ENCODE data around the gene PTOV1. TPM values are rescaled to one million over a fixed set of nuclear protein-coding genes. Genes with fewer than 3 reads are reported as not detected.
"Not testable (repeated sequence)": the region's sequence is repeated elsewhere in the genome, so short reads cannot be mapped to it uniquely, and the experiment has no call there.

The PTOV1 gene
- polyA plus RNA-seq, 4 donors, result 71.4 to 137 (median 88.0) TPM

DNA sequence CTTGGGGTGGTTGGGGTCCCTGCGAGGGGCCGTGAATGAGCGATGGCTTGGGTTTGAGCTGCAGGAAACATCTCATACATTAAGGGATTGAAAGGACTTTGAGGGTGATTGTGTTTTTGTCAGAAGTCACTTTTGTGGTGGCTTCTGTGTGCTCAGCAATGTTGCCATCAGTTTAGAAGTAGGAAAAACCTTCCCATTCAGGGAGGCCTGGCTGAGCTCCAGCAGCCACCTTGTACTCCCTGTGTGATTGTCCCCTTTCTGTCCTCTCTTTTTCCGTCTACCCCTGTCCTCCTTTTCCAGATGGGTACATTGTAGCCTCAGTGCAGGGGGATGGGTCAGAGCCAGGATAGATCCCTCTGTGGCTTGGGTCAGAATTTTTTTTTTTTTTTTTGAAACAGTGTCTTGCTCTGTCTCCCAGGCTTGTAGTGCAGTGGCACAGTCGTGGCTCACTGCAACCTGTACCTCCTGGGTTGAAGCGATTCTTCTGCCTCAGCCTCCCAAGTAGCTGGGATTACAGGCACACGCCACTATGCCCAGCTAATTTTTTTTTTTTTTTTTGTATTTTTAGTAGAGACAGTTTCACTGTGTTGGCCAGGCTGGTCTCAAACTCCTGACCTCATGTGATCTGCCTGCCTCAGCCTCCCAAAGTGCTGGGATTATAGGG is 31.4 kb upstream of the PTOV1 start:
- H3K9me3 ChIP-seq (ENCODE audit: control insufficient read depth in 2 of 2, insufficient read depth in 1 of 2, low read depth in 1 of 2, low read length in 1 of 2); H3K27me3 ChIP-seq (ENCODE audit: control insufficient read depth in 3 of 3, insufficient read depth in 3 of 3, low read length in 3 of 3); DNase-seq; FAIRE-seq: not testable (repeated sequence)
- H3K4me3 ChIP-seq (ENCODE audit: low read depth in 1 of 3, low read length in 3 of 3), result peak overlapping the region; percentile 59 to 93 (median 69)
- H3K4me1 ChIP-seq (ENCODE audit: control insufficient read depth in 3 of 3, insufficient read depth in 2 of 3, low read depth in 1 of 3, low read length in 2 of 3), result peaks cover 4 to 23% (median 5%) of the 10 kb centered on the region in 3 donors
- H3K36me3 ChIP-seq (ENCODE audit: control insufficient read depth in 3 of 3, insufficient read depth in 2 of 3, low read depth in 1 of 3, low read length in 3 of 3), result peaks cover 0 to 37% (median 3%) of the 10 kb centered on the region in 3 donors
- H3K27ac ChIP-seq (ENCODE audit: low read depth in 1 of 3, low read length in 2 of 3), result peak overlapping the region in 1 of 3 donors; percentile 94
- WGBS, 3 donors, result 61 to 78% (median 65%) methylated on average over 7 of the region's 7 CpGs

DNA sequence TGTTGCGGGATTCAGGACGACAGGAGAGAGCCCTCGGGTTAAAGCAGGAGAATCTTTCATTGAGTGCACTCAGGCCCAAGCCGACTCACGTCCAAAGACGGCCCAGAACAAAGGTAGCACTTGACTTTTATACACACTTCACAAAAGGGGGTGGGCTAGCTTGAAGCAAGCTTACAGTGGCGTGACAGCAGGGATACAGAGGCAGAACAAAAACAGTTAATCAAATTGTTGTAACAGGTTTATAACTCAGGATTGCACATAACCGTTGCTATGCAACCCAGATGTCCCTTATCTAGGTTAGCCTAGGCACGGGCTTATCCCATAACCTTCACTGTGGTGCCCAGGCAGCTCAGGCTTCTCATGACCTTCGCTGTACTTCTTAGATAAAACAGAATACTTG is 30.8 kb upstream of the PTOV1 start:
- H3K36me3 ChIP-seq (ENCODE audit: control insufficient read depth in 3 of 3, insufficient read depth in 2 of 3, low read depth in 1 of 3, low read length in 3 of 3), result peaks cover 0 to 40% (median 3%) of the 10 kb centered on the region in 3 donors
- FAIRE-seq, result no peak
- H3K27ac ChIP-seq (ENCODE audit: low read depth in 1 of 3, low read length in 2 of 3), result peak overlapping the region in 1 of 3 donors; percentile 65
- 33 to 69% (median 40%) methylated on average over 10 of the region's 10 CpGs for WGBS, 3 donors
- peaks cover 4 to 23% (median 5%) of the 10 kb centered on the region in 3 donors for H3K4me1 ChIP-seq (ENCODE audit: control insufficient read depth in 3 of 3, insufficient read depth in 2 of 3, low read depth in 1 of 3, low read length in 2 of 3)
- no peaks in the 10 kb centered on the region for H3K27me3 ChIP-seq (ENCODE audit: control insufficient read depth in 3 of 3, insufficient read depth in 3 of 3, low read length in 3 of 3)
- DNase-seq, result peak; percentile 59 to 73
- H3K4me3 ChIP-seq (ENCODE audit: low read depth in 1 of 3, low read length in 3 of 3), result no peak overlapping the region
- H3K9me3 ChIP-seq (ENCODE audit: control insufficient read depth in 2 of 2, insufficient read depth in 1 of 2, low read depth in 1 of 2, low read length in 1 of 2), result no peaks in the 10 kb centered on the region

DNA sequence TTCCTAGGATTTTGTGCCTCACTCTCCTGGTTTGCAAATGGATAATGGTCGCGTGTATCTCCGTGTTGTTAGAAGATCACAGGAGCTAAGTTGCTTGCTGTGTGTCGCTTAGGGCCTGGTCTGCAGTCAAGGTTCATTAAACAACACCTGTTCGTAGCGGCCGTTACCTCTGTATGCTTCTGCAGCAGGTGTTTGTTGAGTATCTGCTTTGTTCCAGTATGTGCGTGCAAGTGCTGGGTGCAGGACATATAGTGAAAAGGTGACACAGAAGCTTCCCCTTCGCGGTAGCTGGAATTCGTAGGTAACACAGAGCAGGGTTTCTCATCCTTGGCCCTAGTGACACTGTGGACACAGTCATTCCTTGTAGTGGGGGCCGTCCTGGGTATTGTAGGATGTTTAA is 27.5 kb upstream of the PTOV1 start:
- H3K27me3 ChIP-seq (ENCODE audit: control insufficient read depth in 3 of 3, insufficient read depth in 3 of 3, low read length in 3 of 3), result no peaks in the 10 kb centered on the region
- H3K4me1 ChIP-seq (ENCODE audit: control insufficient read depth in 3 of 3, insufficient read depth in 2 of 3, low read depth in 1 of 3, low read length in 2 of 3), result peaks cover 4 to 23% (median 5%) of the 10 kb centered on the region in 3 donors
- no peak overlapping the region for H3K27ac ChIP-seq (ENCODE audit: low read depth in 1 of 3, low read length in 2 of 3)
- FAIRE-seq (no peak), DNase-seq (no peak)
- WGBS, 3 donors, result 86 to 89% (median 87%) methylated on average over 12 of the region's 12 CpGs
- peaks cover 4 to 67% (median 4%) of the 10 kb centered on the region in 3 donors for H3K36me3 ChIP-seq (ENCODE audit: control insufficient read depth in 3 of 3, insufficient read depth in 2 of 3, low read depth in 1 of 3, low read length in 3 of 3)
- no peak overlapping the region for H3K4me3 ChIP-seq (ENCODE audit: low read depth in 1 of 3, low read length in 3 of 3)
- H3K9me3 ChIP-seq (ENCODE audit: control insufficient read depth in 2 of 2, insufficient read depth in 1 of 2, low read depth in 1 of 2, low read length in 1 of 2), result no peaks in the 10 kb centered on the region

DNA sequence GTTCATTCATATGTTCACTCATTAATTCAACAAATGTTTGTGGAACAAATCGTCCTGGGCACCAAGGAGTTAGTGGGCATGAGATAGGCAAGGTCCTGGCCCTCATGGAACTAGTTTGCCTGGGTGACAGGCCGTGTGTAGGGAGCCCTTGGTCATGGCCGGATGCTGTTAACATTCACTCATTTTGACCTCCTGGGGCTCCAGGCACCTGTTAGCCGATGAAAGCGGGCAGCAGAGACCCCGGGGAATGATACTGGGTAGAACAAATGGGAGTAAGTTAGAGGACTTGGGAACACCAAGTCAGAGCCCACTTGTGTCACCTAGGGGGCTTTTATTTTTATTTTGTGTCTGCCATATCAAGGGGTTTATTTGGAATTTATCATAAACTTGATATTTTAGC is 26.3 kb upstream of the PTOV1 start:
- H3K27ac ChIP-seq (ENCODE audit: low read depth in 1 of 3, low read length in 2 of 3), result no peak overlapping the region
- WGBS, 3 donors, result 88 to 90% (median 90%) methylated on average over 6 of the region's 6 CpGs
- FAIRE-seq, result no peak
- no peak overlapping the region for H3K4me3 ChIP-seq (ENCODE audit: low read depth in 1 of 3, low read length in 3 of 3)
- H3K9me3 ChIP-seq (ENCODE audit: control insufficient read depth in 2 of 2, insufficient read depth in 1 of 2, low read depth in 1 of 2, low read length in 1 of 2), result no peaks in the 10 kb centered on the region
- no peak for DNase-seq
- H3K36me3 ChIP-seq (ENCODE audit: control insufficient read depth in 3 of 3, insufficient read depth in 2 of 3, low read depth in 1 of 3, low read length in 3 of 3), result peaks cover 4 to 79% (median 4%) of the 10 kb centered on the region in 3 donors
- H3K4me1 ChIP-seq (ENCODE audit: control insufficient read depth in 3 of 3, insufficient read depth in 2 of 3, low read depth in 1 of 3, low read length in 2 of 3), result peaks cover 0 to 14% (median 0%) of the 10 kb centered on the region in 3 donors
- H3K27me3 ChIP-seq (ENCODE audit: control insufficient read depth in 3 of 3, insufficient read depth in 3 of 3, low read length in 3 of 3), result no peaks in the 10 kb centered on the region

DNA sequence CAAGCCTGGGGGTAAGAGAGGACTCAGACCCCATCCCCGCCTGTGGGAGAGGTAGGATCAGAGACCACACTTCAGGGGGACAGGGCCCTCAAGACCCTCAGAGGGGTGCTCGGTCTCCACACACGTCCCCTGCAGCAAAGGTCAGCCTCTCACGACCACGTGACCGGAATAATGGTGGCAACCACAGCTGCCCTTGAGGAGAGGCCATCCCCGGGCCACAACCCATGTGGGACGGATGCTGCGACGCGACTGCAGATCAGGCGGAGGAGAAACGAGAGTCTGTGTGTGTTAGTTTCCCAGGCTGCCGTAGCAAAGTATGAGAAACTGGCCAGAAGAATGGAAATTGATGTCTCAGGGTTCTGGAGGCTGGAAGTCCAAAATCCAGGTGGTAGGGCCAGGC is 23.9 kb upstream of the PTOV1 start:
- peaks cover 13 to 88% (median 15%) of the 10 kb centered on the region in 3 donors for H3K36me3 ChIP-seq (ENCODE audit: control insufficient read depth in 3 of 3, insufficient read depth in 2 of 3, low read depth in 1 of 3, low read length in 3 of 3)

DNA sequence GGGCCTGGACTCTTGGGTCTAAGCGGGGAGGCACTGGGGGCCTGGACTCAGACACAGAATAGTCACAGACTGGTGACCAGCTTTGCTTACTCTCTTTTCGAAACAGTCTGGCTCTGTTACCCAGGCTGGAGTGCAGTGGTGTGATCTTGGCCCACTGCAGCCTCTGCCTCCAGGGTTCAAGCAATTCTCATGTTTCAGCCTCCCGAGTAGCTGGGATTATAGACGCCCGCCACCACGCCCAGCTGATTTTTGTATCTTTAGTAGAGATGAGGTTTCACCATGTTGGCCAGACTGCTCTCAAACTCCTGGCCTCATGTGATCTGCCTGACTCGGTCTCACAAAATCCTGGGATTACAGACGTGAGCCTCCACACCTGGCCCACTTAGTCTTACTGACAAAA is 21.8 kb upstream of the PTOV1 start:
- 88 to 92% (median 91%) methylated on average over 8 of the region's 8 CpGs for WGBS, 3 donors
- H3K27ac ChIP-seq (ENCODE audit: low read depth in 1 of 3, low read length in 2 of 3), result no peak overlapping the region
- H3K36me3 ChIP-seq (ENCODE audit: control insufficient read depth in 3 of 3, insufficient read depth in 2 of 3, low read depth in 1 of 3, low read length in 3 of 3), result peaks cover 18 to 90% (median 20%) of the 10 kb centered on the region in 3 donors
- no peaks in the 10 kb centered on the region for H3K4me1 ChIP-seq (ENCODE audit: control insufficient read depth in 3 of 3, insufficient read depth in 2 of 3, low read depth in 1 of 3, low read length in 2 of 3)
- no peak for FAIRE-seq
- H3K4me3 ChIP-seq (ENCODE audit: low read depth in 1 of 3, low read length in 3 of 3), result no peak overlapping the region
- no peak for DNase-seq
- H3K9me3 ChIP-seq (ENCODE audit: control insufficient read depth in 2 of 2, insufficient read depth in 1 of 2, low read depth in 1 of 2, low read length in 1 of 2), result no peaks in the 10 kb centered on the region
- no peaks in the 10 kb centered on the region for H3K27me3 ChIP-seq (ENCODE audit: control insufficient read depth in 3 of 3, insufficient read depth in 3 of 3, low read length in 3 of 3)

More for the DNA sequence above, 23.9 kb upstream of the PTOV1 start:
- no peaks in the 10 kb centered on the region for H3K9me3 ChIP-seq (ENCODE audit: control insufficient read depth in 2 of 2, insufficient read depth in 1 of 2, low read depth in 1 of 2, low read length in 1 of 2)
- H3K27ac ChIP-seq (ENCODE audit: low read depth in 1 of 3, low read length in 2 of 3), result no peak overlapping the region
- no peak overlapping the region for H3K4me3 ChIP-seq (ENCODE audit: low read depth in 1 of 3, low read length in 3 of 3)
- no peaks in the 10 kb centered on the region for H3K27me3 ChIP-seq (ENCODE audit: control insufficient read depth in 3 of 3, insufficient read depth in 3 of 3, low read length in 3 of 3)
- 91 to 95% (median 91%) methylated on average over 14 of the region's 14 CpGs for WGBS, 3 donors
- no peak for DNase-seq
- no peak for FAIRE-seq
- no peaks in the 10 kb centered on the region for H3K4me1 ChIP-seq (ENCODE audit: control insufficient read depth in 3 of 3, insufficient read depth in 2 of 3, low read depth in 1 of 3, low read length in 2 of 3)

DNA sequence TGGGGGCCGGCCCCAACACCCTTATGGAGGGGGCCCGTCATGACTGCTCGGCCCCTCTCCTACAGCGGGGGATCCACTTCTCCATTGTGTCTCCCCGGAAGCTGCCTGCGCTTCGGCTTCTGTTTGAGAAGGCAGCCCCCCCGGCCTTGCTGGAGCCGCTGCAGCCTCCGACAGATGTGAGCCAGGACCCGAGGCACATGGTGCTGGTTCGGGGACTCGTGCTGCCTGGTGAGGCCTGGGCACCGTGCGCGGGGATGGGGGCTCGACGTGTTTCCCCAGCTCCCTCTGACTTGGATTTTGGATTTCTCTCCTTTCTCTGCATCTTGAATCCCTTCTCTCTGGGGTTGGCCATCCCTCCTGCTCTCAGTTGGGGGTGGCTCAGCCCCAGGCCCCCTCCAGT is 21.2 kb upstream of the PTOV1 start:
- Histone ChIP-seq H3K36me3 (ENCODE audit: control insufficient read depth in 3 of 3, insufficient read depth in 2 of 3, low read depth in 1 of 3, low read length in 3 of 3) (peaks cover 22 to 91% (median 25%) of the 10 kb centered on the region in 3 donors), H3K9me3 (ENCODE audit: control insufficient read depth in 2 of 2, insufficient read depth in 1 of 2, low read depth in 1 of 2, low read length in 1 of 2) (no peaks in the 10 kb centered on the region), H3K4me1 (ENCODE audit: control insufficient read depth in 3 of 3, insufficient read depth in 2 of 3, low read depth in 1 of 3, low read length in 2 of 3) (no peaks in the 10 kb centered on the region), H3K27me3 (ENCODE audit: control insufficient read depth in 3 of 3, insufficient read depth in 3 of 3, low read length in 3 of 3) (no peaks in the 10 kb centered on the region), H3K27ac (ENCODE audit: low read depth in 1 of 3, low read length in 2 of 3) (no peak overlapping the region), H3K4me3 (ENCODE audit: low read depth in 1 of 3, low read length in 3 of 3) (no peak overlapping the region)
- DNase-seq, result no peak
- WGBS, 3 donors, result 93 to 98% (median 97%) methylated on average over 18 of the region's 18 CpGs
- FAIRE-seq, result no peak

DNA sequence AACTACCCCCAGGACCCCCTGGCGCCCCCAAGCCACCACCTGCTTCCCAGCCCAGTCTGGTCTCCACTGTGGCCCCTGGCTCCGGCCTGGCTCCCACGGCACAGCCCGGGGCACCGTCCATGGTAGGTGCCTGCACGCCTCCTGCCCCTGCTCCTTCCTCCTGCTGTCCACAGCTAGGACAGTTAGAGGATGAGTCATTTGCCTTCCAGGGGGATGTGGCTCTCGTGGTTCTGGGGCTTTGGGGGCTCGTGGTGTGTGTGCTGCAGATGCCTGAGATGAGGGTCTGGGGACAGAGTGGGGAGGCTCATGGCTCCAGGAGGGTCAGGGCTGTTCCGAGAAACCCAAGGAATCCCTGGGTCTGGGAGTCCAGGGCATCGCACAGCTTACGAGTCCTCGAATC is 20.2 kb upstream of the PTOV1 start:
- Histone ChIP-seq H3K27ac (ENCODE audit: low read depth in 1 of 3, low read length in 2 of 3) (no peak overlapping the region), H3K4me3 (ENCODE audit: low read depth in 1 of 3, low read length in 3 of 3) (no peak overlapping the region), H3K4me1 (ENCODE audit: control insufficient read depth in 3 of 3, insufficient read depth in 2 of 3, low read depth in 1 of 3, low read length in 2 of 3) (no peaks in the 10 kb centered on the region), H3K9me3 (ENCODE audit: control insufficient read depth in 2 of 2, insufficient read depth in 1 of 2, low read depth in 1 of 2, low read length in 1 of 2) (no peaks in the 10 kb centered on the region), H3K27me3 (ENCODE audit: control insufficient read depth in 3 of 3, insufficient read depth in 3 of 3, low read length in 3 of 3) (no peaks in the 10 kb centered on the region), H3K36me3 (ENCODE audit: control insufficient read depth in 3 of 3, insufficient read depth in 2 of 3, low read depth in 1 of 3, low read length in 3 of 3) (peaks cover 28 to 96% (median 28%) of the 10 kb centered on the region in 3 donors)
- WGBS, 3 donors, result 94 to 99% (median 95%) methylated on average over 12 of the region's 12 CpGs
- DNase-seq (no peak), FAIRE-seq (no peak)

DNA sequence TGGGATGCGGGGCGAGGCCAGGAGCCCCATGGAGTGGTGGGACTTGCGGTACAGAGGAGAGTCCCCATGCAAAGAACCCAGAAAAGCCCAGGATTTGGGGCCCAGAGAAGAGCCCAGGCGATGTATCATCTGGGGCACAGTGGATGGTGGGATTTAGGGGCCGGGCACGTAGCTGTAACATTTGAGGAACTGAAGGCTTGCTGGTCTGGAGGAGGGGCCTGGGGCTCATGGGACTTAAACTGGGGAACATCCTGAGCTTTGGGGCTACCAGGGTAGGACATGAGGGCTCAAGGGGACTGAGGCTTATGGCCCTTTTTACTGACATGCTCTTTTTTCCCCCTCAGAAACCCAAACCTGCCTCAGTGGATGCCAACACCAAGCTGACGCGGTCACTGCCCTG is 19.4 kb upstream of the PTOV1 start:
- WGBS, 3 donors, result 94 to 98% (median 96%) methylated on average over 8 of the region's 8 CpGs
- Histone ChIP-seq H3K4me3 (ENCODE audit: low read depth in 1 of 3, low read length in 3 of 3) (no peak overlapping the region), H3K4me1 (ENCODE audit: control insufficient read depth in 3 of 3, insufficient read depth in 2 of 3, low read depth in 1 of 3, low read length in 2 of 3) (no peaks in the 10 kb centered on the region), H3K9me3 (ENCODE audit: control insufficient read depth in 2 of 2, insufficient read depth in 1 of 2, low read depth in 1 of 2, low read length in 1 of 2) (no peaks in the 10 kb centered on the region), H3K27ac (ENCODE audit: low read depth in 1 of 3, low read length in 2 of 3) (no peak overlapping the region), H3K36me3 (ENCODE audit: control insufficient read depth in 3 of 3, insufficient read depth in 2 of 3, low read depth in 1 of 3, low read length in 3 of 3) (peaks cover 28 to 99% (median 31%) of the 10 kb centered on the region in 3 donors), H3K27me3 (ENCODE audit: control insufficient read depth in 3 of 3, insufficient read depth in 3 of 3, low read length in 3 of 3) (no peaks in the 10 kb centered on the region)
- FAIRE-seq, result no peak
- DNase-seq, result no peak

Data from small intestine (tissue), 7 donors.